ENCODE results near the gene PPP2R5C. TPM values are rescaled to one million over a fixed set of nuclear protein-coding genes. Genes with fewer than 3 reads are reported as not detected.

The PPP2R5C gene
- total RNA-seq, 2 donors from 2014 or later: 126 to 142 TPM

GRCh38 chr14:101867854-101868253 lies 106.3 kb downstream of the PPP2R5C start:
- intact Hi-C loops (cut with DNase I): no loop called here
- no peak for DNase-seq
- ATAC-seq: no peak

GRCh38 chr14:101869217-101869616 lies 107.7 kb downstream of the PPP2R5C start:
- DNase-seq: no peak
- intact Hi-C loops (cut with DNase I): no loop called here
- ATAC-seq: no peak

GRCh38 chr14:101870273-101870939 lies 108.9 kb downstream of the PPP2R5C start:
- intact Hi-C loops (cut with DNase I): no loop called here
- DNase-seq (no peak), ATAC-seq (no peak)

GRCh38 chr14:101872346-101872745 lies 110.8 kb downstream of the PPP2R5C start:
- no peak for ATAC-seq
- intact Hi-C loops (cut with DNase I): no loop called here
- no peak for DNase-seq

DNA sequence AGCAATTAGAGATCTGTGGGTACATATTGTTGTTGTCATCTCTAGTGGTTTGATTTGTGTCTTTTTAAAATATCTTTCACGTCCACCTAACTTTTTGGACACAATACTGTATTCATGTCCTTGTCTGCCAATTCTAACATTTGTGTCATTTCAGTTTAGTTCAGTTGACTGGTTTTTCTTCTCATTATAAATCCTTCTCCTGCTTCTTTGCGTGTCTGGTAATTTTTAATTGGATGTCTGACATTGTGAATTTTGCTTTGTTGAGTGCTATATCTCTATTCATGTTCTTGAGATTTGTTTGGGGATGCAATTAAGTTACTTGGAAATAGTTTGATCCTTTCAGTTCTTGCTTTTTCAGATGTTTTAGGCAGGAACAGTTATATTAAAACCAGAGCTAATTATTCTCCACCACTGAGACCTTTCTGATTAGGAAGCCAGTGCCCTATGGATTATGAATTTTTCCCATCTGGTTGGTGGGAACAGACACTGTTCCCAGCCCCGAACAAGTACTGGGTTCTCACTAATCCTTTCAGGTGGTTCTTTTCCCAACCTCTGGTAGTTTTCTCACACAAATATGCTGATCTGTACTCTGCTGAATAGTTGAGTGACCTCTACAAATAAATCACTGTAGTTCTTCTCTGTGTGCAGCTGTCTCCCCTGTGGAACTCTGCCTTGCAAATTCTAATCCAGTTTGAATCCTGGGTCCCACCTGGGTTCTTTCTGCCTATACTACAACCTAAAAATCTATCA lies 111.7 kb downstream of the PPP2R5C start:
- intact Hi-C loops (cut with DNase I): no loop called here
- no peak for ATAC-seq
- no peak for DNase-seq

- intact Hi-C loops (cut with DNase I): no loop called here
Measured at GRCh38 chr14:101873991-101874390, 112.5 kb downstream of the PPP2R5C start.

DNA sequence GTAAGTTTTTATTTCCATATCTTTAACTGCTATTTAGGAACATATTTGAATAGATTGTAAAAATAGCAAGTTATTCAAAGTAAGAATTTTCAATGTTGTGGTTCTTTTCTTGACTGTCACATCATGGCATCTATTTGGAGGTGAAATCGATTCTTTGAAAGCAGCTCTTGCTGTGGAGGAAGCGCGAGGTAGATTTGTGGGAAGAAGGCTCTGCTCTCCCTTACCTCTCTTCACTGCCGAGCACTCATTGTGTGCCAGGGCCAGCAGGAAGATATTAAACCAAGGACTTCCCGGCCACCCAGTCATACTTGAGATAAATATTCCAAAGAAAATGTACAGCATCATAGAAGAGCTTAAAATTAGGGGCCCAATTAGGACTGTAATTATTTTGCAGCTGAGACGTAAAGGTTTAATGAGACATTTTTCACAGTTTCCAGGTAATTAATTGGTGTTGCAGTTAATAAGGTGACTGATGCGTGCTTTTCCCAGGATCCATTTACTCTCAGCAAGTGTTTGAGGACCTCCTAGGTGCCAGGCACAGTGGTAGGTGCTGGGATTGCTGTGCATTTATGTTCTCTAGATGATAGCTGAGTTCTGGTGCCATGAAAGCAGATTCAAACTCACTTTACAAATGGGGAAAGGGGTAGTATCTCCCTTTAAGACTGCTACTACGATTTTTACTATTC lies 113.7 kb downstream of the PPP2R5C start:
- ATAC-seq (no peak), DNase-seq (no peak)
- intact Hi-C loops (cut with DNase I): no loop called here

More at GRCh38 chr14:101873991-101874390, 112.5 kb downstream of the PPP2R5C start:
- ATAC-seq (no peak), DNase-seq (no peak)

DNA sequence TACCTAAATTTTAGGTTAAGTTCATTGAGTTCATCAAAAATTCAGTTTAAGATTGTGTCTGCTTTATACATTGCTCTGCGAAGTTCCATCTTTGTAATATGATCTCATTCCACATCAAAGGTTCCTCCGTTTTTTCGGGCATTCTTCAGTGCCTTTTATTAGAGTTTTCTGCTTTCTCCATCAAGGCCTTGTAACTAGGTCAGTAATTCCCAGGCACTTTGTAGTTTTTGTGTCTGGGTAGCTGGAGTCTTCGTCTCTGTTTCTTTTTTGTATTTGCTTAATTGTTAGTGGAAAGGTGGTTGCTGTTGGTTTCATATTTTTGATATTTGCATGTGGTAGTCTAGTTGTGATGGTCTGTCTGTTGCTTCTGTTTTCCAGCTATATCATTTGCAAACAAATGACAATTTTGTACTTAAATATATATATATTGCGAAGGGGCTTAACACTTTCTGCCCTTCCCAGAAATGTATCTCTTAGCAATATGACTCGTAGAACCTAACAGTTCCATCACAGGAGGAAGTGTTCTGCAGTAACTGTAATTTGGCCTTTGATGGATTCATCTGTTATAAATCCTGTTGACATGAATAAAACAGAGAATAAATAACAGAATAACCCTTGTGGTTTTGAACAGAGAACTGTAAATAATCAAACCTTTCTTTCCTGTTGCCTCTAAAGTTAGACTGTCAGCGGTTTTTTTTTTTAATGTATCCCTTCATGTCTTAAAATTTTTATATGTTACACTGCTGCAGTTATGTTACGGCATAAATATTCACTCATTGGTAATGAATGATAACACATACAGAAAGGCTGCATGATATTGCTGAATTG lies 114.4 kb downstream of the PPP2R5C start:
- no peak for ATAC-seq
- no peak for DNase-seq
- intact Hi-C loops (cut with DNase I): no loop called here

DNA sequence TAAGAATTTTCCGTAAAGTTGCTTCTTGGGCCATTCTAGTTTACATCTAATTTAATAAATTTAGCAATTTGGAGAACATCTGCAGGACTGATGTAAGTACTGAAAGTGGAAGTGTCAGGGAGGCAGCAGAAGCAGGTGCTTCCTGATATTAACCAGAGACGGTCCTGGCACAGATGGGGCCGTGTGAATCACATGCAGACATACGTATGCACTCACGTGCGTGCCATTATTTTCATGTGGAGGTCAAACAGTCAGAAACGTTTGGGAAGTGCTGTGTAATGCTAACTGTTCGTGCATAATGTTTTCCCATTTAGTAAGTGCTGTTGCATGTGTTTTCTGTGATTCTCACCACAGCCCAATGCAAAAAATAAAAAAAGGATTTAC lies 115.0 kb downstream of the PPP2R5C start:
- DNase-seq (peak; percentile 75), ATAC-seq (peak; percentile 86 to 91)
- intact Hi-C loops (cut with DNase I): no loop called here

DNA sequence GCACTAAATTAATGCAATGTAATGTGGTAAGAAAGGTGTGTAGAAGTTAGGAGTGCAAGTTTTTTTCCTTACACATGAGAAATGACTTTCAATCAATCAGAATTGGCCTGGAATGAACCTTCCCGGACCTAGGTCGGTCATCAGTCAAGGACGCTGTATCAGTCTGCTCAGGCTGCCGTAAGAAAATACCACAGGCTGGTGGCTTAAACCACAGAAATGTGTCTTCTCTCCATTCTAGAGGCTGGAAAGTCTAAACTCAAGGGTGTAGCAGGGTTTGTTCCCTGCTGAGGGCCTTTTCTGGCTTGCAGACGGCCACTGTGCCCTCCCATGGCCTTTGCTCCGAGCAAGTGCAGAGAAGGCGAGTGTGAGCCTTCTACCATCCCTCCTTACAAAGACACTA lies 116.3 kb downstream of the PPP2R5C start:
- no peak for DNase-seq
- no peak for ATAC-seq
- intact Hi-C loops (cut with DNase I): no loop called here

DNA sequence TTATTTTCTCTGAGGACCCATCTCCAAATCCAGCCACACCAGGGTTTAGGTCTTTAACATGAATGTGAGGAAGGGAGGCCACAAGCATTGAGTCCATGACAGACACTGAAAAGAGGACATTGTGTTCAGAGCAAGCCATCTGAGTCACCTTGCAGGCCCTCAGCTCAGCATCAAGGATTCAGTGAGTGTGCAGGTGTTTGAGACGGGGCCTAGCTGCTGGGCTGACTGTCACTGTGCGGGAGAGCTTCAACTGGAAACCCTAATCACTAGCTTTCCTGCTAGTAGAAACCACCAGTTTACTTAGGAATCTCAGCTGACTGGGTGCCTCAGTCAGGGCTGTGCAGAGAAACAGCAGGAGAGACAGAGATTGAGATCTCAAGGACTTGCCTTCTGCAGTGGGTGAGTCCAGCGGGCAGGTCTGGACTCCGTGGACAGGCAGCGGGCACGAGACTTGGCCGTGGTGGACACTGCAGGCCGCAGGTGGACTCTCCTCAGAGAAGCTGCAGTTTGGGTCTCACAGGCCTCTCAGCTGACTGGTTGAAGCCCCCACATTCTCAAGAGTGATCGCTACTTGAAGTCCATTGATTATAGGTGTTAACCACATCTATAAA lies 116.8 kb downstream of the PPP2R5C start:
- peak in 1 of 2 donors; percentile 37 for ATAC-seq
- DNase-seq: no peak
- intact Hi-C loops (cut with DNase I): no loop called here

DNA sequence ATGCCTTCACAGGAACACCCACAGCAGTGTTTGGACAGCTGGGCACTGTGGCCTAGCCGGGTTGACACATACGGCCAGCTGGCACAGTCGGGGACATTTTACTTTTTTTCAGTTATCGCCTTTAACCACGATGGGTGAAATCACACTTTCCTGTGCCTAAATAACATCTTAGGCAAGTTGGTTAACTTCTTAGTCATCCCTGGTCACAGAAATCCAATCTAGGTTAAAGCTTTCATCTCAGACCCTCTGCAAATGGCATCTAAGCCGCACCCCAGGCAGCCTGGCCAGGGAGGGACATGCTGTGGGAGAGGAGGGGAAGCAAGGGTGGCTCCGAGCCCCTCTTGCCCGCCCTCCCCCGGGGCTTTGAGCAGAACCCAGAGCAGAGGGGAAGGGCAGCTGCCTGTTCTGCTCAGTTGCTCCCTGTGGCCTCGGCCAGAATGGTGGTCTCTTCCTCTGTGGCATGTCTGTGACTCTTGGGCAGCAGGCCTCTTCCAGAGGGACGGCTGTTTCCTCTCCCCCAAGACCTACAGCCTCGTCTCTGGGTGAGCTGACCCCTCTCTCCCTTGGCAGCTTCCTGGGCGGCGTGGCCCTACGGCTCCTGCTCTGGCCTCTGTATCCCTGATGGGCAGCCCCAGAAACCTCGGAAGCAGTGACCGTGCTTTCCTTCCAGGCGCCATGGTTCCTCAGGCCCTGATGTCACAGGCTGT lies 117.5 kb downstream of the PPP2R5C start:
- ATAC-seq (no peak), DNase-seq (no peak)
- intact Hi-C loops (cut with DNase I): no loop called here

- intact Hi-C loops (cut with DNase I): no loop called here
- ATAC-seq (no peak), DNase-seq (no peak)
Measured at GRCh38 chr14:101879529-101880336, 118.2 kb downstream of the PPP2R5C start.

- DNase-seq (no peak), ATAC-seq (no peak)
- intact Hi-C loops (cut with DNase I): no loop called here
Measured at GRCh38 chr14:101881426-101881825, 119.9 kb downstream of the PPP2R5C start.

DNA sequence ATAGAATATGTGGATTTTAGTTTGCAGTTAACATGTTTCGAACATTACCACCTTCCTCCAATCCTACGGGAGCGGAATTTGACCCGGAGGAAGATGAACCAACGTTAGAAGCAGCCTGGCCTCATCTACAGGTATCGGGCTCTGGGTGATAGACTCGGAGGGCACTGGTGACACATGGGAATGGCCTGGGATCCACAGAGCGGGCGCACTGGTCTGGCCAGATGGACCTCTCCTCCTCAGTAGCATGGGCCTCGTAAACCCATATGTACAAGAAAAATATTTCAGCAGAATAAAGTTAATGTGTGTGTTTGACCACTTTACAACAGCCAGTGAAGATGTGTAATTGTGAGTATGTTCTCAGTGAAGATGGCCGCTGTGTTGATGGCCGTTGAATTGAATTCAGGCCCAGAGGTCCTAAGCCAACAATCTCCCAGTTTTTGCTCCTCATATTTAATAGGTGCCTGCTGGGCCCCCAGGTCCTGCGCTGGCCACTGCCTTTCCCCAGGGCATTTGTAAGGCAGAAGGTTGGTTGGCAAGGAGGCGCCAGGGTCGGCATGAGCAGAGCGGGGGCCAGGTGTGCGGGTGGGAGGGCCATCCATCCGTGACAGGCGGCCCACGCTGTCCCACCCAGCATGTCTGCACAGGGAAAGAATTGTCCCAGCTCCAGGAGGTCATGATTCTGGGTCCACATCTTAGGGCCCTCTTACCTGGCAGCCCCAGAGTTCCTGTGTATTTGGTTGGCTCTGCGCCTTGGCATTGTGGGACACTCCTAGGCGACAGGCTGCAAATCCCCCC lies 120.8 kb downstream of the PPP2R5C start:
- intact Hi-C loops (cut with DNase I): no loop called here
- DNase-seq (no peak), ATAC-seq (no peak)

GRCh38 chr14:101884089-101884933 lies 122.8 kb downstream of the PPP2R5C start:
- intact Hi-C loops (cut with DNase I): no loop called here
- ATAC-seq (no peak), DNase-seq (no peak)
